VCaP (cell line): ENCODE measurements around the gene PLK2.

Experiments used
- H3K27ac ChIP-seq: fragments of 450-650 bp; 2 replicates; pipeline ENCODE4 v1.5.1; 2017
- TF ChIP-seq, protein P1 (sequence below): fragments of 450-650 bp; conservative IDR thresholded peaks from 2 replicates; pipeline ENCODE4 v1.5.1; 2017; ENCODE audit warnings: mild to moderate bottlenecking, moderate library complexity

Gene PLK2

DNA sequence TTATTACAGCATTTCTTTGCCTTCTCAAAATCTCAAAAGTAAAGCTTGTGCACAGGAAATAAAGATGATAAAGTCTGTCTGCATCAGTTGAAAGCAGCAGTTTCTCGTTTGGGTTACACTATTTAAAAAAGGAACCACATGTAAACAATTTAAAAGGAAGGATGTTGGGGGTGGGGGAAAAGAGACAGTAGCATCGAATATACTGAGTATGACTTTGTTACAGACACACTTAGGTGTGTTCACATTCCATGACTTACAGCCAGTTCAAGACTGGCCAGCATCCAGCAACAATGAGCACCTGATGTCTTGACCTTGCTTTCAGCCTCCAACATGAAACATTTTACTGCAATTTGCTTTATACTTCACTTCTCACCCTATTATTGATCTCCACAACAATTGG is 40.1 kb upstream of the PLK2 start:
- TF ChIP-seq, protein P1, sequence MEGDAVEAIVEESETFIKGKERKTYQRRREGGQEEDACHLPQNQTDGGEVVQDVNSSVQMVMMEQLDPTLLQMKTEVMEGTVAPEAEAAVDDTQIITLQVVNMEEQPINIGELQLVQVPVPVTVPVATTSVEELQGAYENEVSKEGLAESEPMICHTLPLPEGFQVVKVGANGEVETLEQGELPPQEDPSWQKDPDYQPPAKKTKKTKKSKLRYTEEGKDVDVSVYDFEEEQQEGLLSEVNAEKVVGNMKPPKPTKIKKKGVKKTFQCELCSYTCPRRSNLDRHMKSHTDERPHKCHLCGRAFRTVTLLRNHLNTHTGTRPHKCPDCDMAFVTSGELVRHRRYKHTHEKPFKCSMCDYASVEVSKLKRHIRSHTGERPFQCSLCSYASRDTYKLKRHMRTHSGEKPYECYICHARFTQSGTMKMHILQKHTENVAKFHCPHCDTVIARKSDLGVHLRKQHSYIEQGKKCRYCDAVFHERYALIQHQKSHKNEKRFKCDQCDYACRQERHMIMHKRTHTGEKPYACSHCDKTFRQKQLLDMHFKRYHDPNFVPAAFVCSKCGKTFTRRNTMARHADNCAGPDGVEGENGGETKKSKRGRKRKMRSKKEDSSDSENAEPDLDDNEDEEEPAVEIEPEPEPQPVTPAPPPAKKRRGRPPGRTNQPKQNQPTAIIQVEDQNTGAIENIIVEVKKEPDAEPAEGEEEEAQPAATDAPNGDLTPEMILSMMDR = no peak
- H3K27ac ChIP-seq = no peak overlapping the region

DNA sequence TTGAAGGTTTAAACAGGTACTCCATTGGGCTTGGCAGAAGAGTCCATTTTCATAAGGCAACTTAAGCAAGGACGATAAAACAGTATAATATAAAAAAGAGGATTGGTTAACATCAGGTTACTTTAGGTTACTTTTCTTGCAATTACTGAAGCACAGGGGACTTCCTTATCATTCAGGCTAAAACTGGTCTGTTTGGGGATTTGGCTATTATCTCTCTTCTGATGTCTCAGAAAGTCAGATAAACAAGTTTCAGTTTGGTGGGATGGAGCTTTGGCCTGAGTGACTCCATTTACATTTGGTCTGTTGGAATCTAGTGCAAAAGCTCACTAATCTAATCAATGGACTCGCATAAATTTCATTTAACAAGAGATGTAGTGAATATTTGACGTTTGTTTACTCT is 39.3 kb upstream of the PLK2 start:
- no peak overlapping the region for H3K27ac ChIP-seq
- TF ChIP-seq, protein P1 = no peak

DNA sequence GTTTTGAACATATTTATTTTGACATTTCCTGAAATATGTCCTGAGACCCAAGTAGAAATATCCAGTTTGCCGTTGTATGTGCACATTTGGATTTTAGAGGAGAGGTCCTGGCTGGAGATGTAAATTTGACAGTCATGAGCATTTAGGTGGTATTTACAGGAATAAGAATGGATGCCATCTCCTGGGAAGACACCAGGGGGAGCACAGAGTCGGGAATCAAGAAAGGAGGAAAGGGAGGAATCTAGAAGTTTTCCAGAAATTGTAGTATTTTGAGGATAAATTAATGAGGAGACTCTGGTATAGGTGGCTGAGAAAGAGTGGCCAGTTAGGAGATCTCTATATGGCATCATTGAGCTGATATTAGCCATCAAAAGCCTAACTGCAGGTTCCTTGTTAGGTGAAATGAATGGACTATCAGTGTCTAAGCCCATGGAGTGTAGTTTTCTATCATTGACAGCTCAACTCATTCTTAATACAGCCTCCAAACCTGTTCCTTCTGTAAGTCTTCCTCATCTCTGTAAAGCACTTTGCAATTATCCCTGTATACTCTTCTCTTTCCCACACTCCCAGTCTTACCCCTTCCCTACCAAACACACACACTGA is 38.6 kb upstream of the PLK2 start:
- TF ChIP-seq, protein P1 = peak; percentile 88

DNA sequence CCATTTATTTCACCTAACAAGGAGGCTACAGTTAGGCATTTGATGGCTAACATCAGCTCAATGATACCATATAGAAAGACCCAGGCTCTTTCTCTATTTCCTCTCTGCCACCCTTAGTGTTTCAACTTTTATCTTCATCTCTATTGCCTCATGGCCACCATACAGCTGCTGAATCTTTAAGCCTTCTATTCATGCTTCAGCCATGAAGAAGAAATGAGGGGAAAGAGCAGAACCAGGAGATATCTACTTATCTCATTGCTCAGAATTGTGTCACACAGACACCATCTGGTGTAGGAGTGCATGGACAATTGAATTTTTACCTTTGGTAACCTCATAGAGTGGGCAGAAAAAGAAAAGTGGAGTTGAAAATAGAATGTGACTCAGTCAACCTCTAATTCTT is 38.0 kb upstream of the PLK2 start:
- no peak overlapping the region for H3K27ac ChIP-seq
- TF ChIP-seq, protein P1 = no peak

More for the DNA sequence above, 38.6 kb upstream of the PLK2 start:
- no peak overlapping the region for H3K27ac ChIP-seq

DNA sequence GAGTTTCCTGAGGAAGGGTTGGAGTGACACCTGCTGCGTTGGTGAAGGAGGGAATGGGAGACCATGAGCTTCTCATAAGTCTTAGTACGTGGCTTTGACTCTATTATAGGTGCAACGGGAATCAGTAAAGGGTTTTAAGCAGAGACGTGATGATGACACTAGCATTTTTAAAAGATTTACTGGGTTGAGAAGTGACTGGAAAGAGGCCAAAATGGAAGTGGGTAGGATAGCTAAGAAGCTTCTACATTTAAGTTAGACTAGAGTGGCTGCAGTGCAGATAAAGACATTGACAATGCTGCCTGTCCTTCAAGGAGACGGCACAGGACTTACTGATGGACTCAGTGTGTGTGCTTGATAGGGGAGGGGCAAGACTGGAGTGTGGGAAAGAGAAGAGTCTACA is 37.5 kb upstream of the PLK2 start:
- TF ChIP-seq, protein P1 = no peak

DNA sequence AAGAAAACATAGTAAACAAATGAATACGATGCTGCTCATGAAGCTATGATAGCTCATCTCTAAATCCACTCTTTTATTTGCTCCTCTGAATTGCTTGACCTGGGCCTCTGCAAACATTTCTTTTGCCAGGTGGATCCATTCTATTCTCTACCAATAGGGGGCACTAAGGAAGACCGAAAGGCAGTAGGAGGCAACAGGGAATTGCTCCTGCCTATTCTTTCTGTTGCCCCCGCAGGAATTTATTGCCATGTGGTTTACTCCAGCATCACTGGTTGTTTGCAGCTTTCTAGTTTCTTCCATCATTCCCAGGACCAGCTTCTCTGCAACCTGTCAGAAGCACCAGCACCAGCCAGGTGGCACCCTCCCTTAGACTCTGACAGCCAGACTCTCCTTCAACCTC is 36.6 kb upstream of the PLK2 start:
- H3K27ac ChIP-seq = no peak overlapping the region
- TF ChIP-seq, protein P1 = no peak

More for the DNA sequence above, 37.5 kb upstream of the PLK2 start:
- H3K27ac ChIP-seq = no peak overlapping the region

DNA sequence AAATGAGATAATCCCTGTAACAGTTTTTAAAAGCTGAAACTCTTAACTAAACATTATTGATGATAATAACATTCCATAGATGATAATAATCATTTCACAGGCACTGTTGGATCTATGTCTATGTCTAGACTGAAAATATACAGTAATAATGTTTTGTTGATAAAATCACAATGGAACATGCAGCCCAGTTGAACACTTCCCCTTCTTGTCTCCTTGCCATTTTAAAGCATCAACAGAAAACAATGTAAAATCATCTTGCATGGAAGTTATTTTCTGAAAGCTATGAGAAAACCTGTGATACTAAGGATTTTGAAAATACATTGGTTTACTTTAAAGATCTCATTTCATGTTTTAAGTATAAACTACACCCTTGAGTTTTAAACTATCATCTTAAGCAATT is 33.3 kb upstream of the PLK2 start:
- TF ChIP-seq, protein P1 = no peak

More for the DNA sequence above, 33.3 kb upstream of the PLK2 start:
- no peak overlapping the region for H3K27ac ChIP-seq
